Activated T-cell treated with anti-CD3 and anti-CD28 coated beads for 48 hours (primary cell): ENCODE results near the gene C16orf92.
"Not testable (repeated sequence)": the region's sequence is repeated elsewhere in the genome, so short reads cannot be mapped to it uniquely, and the experiment has no call there.

Experiments
- DNase-seq: peaks from one replicate; pipeline ENCODE4 v3.0.0-alpha.2; 2020; ENCODE audit warnings: low read depth

Gene C16orf92

DNA sequence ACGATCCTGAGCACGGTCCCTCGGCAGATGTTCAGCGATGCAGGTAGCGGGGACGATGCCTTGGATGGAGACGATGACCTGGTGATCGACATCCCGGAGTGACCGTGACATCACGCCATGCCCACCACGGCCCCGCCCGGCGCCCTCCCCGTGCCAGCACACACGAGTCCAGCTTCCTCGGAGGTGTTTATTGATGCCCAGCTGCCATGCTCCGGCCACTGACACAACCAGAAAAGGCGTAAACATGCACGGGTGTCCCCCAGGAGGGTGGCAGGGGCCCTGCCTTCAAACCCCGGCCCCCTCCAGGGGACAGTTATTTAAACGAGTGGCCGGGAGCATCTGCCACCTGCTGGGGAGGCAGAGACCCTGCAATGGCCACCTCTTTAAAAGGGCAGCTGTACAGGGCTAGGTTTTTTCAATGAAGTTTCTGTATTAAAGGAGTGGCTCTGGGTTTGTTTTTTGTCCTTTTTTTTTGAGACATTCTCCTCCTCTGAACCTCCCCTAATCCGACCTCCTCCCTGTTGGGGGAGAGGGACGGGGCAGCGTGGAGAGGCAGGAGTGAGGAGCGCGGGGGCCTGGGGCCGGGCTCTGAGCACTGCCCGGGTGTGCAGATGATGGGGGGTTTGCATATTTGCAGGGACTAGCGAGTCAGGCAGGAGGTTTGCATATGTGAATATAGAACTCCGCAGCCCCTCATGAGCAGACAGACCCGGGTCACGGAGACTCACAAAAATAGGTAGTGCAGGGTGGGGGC, 17.5 kb upstream of the C16orf92 start:
- no peak for DNase-seq

DNA sequence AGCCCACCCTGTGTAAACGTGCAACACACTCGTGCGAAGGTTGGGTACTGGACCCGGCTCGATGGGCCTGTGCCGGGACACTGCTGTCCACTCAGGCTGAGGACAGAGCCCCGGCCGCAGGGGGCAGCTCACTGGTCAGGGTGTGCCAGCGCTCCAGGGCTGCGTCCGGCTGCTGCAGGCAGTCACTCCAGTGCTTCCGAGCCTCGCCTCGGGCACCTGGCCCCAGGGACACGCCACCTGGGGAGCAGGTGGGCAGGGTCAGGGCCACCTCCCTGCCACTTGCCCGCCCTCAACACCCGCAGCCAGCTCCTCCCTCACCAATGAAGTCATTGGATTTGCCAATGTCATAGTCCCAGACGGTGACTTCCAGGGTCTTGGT, 16.9 kb upstream of the C16orf92 start:
- no peak for DNase-seq

- DNase-seq = no peak
These were observed 16.2 kb upstream of the C16orf92 start for GRCh38 chr16:30006659-30007377.

- no peak for DNase-seq
These were observed 15.6 kb upstream of the C16orf92 start for GRCh38 chr16:30007378-30007895.

GRCh38 chr16:30009085-30009862, 13.7 kb upstream of the C16orf92 start:
- DNase-seq = no peak

- no peak for DNase-seq
These were observed 12.8 kb upstream of the C16orf92 start for GRCh38 chr16:30009990-30010843.

DNA sequence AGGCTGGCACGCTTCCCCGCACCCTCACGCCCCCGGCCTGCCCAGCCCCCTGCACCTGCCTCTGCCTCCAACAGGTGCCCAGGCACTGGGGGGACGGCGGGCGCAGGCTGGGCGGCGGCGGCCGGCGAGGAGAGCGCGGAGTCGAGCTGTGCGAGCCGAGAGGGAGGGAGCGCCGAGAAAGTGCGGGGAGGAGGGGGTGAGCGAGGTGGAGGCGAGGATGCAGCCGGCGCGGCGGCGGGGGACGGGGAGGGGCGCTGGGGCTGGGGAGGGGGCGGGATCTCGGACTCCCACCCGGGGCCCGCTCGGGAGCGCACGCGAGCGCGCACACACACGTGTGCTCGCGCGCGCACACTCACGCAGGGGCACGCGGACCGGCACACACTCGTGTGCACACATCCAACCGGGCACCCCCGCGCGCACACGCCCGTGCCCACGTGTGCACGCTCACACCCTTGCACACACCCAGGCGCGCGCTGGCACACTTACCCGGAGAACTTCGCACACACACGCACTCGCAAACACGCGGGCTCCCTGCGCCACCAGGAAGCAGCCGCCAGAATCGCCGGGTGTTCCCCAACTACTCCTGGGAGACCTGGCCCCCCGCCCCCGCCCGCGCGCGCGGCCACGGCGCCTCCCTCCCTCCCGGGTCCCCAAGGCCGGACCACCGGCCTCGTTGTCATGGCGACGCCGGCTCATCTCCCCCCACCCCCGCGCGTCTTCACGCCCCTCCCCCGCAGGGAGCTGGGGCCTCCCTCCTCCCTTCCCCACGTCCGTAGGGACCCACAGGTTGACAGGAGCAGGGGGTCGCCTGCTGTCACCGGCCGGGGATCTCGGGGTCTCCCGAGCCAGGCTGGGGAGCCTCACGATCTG, 11.9 kb upstream of the C16orf92 start, which contains the start of gene DOC2A:
Gene DOC2A (minus strand): TSS at position 184 of the 870 bp plus-strand sequence. CDS start 805 bp downstream, outside the sequence.
- DNase-seq = no peak

DNA sequence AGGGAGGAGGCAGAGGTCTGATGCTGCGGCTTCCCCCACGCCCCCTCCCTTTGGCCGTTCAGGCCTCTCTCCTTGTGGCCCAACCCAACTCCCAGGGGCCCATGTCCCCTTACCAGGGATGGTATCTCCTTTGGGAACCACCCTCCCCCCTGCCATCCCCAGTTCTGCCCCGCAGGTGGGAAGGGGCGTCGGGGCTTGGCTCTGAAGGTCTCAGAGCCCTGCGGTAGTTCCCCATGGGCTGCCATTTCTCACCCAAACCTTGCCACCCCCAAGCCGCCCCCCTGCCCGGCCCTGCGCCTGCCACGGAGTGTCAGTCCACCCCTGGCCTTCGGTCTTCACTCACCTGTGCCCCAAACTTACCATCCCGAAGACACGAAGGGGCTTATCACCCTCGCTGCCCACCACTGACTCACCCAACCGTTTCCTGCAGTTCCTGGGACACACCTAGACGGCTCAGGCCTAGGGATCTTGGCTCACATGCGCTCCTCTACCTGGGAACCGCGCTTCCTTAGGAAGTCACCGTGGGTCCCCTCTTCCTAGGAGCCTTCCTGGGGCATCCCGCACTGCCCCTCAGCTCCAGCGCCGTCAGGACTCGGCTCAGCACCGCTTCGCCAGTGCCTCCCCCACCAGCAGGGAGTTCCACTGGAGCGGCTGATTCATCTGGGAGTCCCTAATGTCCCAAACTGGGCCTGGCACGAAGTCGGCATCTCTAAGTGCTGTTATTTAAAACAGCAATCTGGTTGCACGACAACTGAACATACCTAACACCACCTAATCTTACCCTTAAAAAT, 11.1 kb upstream of the C16orf92 start:
- DNase-seq = no peak

- not testable (repeated sequence) for DNase-seq
These were observed 10.4 kb upstream of the C16orf92 start for GRCh38 chr16:30012598-30012997.

DNA sequence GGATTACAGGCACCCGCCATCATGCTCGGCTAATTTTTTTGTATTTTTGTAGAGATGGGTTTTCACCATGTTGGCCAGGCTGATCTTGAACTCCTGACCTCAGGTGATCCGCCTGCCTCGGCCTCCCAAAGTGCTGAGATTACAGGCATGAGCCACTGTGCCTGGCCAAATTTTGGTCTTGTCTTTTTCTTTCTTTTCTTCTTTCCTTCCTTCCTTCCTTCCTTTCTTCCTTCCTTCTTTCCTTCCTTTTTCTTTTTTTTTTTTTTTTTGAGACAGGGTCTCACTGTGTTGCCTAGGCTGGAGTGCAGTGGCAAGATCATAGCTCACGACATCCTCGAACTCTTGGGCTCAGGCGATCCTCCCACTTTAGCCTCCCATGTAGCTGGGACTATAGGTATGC, 7.5 kb upstream of the C16orf92 start:
- not testable (repeated sequence) for DNase-seq

GRCh38 chr16:30016555-30017276, 6.3 kb upstream of the C16orf92 start:
- no peak for DNase-seq

DNA sequence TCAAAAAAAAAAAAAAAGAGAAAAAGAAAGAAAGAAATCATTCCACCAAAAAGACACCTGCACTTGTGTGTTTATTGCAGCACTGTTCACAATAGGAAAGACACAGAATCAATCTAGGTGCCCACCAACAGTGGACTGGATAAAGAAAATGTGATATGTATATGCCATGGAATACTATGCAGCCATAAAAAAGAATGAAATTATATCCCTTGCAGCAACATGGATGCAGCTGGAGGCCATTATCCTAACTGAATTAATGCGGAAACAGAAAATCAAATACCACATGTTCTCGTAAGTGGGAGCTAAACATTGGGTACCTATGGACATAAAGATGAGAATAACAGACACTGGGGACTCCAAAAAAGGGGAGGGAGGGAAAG, 5.7 kb upstream of the C16orf92 start:
- DNase-seq = no peak

DNA sequence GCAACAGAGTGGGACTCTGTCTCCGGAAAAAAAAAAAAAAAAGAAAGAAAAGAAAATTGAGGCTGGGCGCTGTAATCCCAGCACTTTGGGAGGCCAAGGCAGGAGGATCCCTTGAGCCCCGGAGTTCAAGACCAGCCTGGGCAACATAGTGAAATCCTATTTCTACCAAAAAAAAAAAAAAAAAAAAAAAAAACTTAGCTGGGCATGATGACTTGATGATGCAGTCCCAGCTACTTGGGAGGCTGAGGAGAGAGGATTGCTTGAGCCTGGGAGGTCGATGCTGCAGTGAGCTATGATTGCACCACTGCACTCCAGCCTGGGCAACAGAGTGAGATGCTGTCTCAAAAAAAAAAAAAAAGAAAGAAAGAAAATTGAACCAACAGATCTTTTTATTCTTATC, 5.1 kb upstream of the C16orf92 start:
- DNase-seq = not testable (repeated sequence)

DNA sequence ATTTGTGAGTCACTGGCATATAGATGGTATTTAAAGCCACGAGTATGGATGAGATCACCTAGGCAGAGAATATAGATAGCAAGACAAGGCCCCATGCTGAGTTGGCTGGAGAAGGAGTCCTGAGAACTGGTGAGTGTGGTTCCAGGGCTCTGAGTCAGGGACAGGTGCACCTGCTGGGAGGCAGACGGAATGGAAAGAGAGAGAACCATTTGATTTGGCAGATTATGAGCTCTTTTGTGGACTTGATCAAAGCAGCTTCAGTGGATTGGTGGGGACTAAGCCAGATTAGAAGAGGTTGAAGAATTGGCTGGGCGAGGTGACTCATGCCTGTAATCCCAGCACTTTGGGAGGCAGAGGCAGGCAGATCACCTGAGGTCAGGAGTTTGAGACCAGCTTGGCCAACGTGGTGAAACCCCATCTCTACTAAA, 4.3 kb upstream of the C16orf92 start:
- no peak for DNase-seq

DNA sequence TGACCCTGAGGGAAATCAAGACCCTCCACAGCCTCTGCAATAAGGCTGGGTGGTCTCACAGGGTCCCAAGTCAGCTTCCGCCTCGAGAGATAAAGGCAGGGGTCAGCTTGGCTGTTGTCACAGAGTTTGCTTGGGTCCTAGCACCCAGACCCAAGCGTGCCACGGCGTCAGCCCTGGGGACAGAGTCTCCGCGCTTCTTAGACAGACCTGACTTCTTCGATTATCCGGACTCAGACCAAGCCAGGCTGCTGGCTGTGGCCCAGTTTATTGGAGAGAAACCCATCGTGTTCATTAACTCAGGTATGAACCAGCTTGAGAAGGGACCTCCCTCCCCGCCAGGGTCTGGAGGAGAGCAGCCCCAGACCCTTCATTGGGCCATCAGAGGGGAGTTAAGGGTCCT, 588 bp downstream of the C16orf92 start:
- no peak for DNase-seq

- no peak for DNase-seq
These were observed 1.5 kb downstream of the C16orf92 start for GRCh38 chr16:30024451-30024850.

DNA sequence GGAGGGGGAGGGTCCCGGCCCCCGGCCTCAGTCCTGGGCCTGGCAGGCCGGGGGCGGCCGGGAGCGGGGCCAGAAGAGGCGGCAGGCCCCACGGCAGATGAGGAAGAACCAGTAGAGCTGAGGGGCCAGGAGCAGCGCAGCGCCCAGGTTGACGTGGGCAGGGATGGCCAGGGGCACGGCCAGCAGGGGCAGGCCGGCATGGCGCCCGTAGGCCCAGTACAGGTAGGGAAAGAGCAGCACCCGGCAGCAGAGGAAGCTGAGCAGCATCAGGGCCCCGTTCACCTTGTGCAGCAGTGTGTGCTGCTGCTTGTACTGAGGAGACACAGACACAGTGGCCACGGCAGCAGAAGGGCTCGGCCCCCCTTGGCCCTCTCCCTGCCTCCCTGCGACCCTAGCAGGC, 2.2 kb downstream of the C16orf92 start:
- DNase-seq = no peak

GRCh38 chr16:30025574-30025973, 2.6 kb downstream of the C16orf92 start:
- no peak for DNase-seq

DNA sequence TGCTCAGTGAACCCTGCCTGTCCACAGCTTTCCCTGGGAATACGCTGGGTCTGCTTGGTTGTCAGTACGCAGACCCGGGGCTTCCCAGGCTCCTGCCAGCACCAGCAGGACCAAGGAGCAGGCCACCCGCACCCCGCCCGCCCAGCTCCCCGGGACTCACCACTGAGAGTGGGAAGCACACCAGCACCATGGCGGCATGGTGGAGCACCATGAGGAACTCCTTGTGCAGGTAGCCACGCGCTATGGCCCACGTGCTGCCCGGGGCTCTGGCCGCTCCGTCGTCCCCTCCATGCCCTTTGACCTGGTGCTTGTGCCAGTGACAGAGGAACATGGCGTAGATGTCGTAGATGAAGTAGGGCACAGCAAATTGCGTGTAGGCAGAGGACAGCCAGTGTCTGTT, 3.5 kb downstream of the C16orf92 start:
- no peak for DNase-seq
